GM21619 (cell line): ENCODE results near the gene ORMDL3.
"Not testable (repeated sequence)": the region's sequence is repeated elsewhere in the genome, so short reads cannot be mapped to it uniquely, and the experiment has no call there.

ENCODE experiments used
- ATAC-seq: cut with Tn5 transposase; IDR thresholded peaks from one replicate; pipeline ENCODE4 v1.9.1; 2021; ENCODE audit not compliant: unreplicated experiment

ORMDL3 gene

DNA sequence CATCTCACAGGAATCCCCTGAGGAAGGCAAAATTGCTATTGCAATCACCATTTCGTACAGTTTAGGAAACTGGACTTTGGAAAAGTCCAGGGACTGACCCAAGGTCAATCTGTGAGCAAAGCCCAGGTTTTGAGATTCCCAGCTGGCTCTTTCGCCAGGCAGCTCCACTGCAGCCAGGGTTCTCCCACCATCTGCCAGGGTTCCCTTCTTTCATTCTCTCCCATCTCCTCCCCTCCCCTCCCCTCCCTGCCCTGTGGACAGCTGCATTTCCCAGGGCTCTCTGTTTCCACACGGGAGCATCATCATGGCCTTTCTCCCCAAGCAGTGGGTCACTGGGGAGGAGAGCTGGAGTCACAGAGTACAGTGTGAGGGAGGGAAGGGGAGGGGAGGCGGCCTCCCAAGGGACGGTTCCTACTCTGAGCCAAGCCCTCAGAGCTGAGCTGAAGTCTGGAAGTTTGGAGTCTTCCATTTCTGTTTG lies 23.5 kb upstream of the ORMDL3 start:
- ATAC-seq = no peak

DNA sequence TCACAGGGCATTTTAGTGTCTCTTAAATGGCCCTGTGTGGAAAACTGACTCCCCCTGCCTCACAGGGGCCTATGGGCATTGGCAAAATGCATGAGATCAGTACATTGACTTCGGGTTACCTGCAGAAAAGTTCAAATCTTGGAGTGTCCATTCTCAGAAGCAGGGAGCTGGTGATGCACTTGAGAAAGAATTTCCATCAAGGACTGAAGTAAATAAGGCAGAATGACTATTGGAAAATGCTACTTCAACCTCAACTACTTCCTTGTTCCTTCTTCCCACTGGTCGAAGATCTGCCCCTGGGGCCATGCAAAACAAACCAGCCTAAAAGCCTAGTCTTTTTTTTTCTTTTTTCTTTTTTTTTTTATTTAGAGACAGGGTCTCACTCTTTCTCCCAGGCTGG lies 21.6 kb upstream of the ORMDL3 start:
- no peak for ATAC-seq

- not testable (repeated sequence) for ATAC-seq
These were observed 21.1 kb upstream of the ORMDL3 start for GRCh38 chr17:39948489-39948828.

DNA sequence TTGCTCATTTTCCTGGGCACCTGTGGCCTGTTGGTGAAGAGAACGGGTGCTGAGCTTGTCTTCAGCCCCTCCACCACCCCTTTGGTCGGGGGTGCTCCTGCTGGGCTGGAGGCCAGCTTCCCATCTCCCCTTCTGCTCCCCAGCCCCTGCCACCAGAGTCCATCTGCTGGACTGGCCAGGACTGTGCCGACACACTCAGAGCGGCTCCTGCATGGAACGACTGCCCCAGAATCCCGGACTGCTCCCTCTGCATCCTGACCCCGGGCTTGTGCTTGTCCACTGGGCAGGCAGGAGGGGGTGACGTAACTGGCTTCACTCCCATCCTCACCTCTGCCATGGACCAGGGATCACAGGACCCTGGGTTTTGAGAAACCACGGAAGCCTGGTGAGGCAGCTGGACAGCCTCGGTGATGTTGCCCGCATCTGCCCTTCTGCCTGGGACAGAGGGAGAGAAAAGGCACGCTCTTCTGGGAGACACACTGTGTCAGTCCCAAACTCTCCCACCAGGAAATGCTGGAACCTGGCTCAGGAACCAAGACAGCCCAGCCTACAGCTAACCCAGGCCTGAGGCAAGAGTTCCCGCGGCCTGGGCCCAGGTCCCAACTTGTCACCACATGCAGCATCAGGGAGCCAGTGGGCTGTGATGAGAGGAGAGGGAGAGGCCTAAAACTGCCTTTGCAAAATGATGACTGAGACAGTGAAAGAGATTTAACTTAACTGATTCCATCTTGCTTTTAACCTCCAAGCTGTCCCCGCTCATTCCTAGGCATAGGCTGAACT lies 19.3 kb upstream of the ORMDL3 start:
- no peak for ATAC-seq

GRCh38 chr17:39944393-39944711 lies 17.0 kb upstream of the ORMDL3 start:
- ATAC-seq = no peak

- no peak for ATAC-seq
These were observed 16.4 kb upstream of the ORMDL3 start for GRCh38 chr17:39943702-39944392.

DNA sequence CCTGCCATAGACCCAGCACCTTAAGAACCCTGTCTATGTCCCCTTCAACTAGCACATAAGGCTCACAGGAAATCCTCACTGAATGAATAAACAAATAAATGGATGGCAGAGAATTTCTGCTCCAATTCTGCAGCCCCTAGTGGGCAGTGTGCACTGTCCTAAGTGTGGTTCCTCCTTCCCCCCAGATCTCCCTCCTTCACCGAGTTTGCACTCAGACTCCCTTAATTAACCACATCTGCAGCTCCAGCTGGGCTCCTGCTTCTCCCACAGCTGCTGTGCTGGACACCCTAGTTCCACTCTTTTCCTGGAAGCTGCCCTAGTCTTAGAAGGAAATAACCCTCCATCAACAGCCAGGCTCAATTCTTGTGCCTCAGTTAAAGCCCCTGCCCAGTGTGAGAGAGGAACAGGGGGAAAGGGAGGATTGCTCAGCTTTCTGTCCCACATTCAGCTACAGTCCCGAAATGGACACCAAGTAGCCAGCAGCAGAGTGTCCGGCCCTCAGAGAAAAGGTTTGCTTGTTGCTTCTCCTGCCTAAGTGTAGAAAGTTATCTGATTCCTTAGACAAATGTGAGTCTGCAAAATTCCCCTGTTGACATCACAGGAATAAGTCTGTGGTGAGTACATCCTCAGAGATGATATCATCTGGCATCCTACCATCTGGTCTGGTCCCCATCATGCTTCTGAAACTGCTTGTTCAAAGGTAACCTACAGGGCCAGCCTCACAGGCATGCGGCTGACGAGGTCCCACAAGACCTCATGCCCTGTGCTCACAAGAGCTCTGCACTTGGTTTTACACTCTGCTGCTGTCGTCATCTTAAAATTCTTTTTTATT lies 12.4 kb upstream of the ORMDL3 start:
- ATAC-seq = no peak

GRCh38 chr17:39939106-39939505 lies 11.7 kb upstream of the ORMDL3 start:
- ATAC-seq = no peak

- ATAC-seq = no peak
These were observed 10.9 kb upstream of the ORMDL3 start for GRCh38 chr17:39938140-39938869.

- no peak for ATAC-seq
These were observed 10.0 kb upstream of the ORMDL3 start for GRCh38 chr17:39937447-39937846.

GRCh38 chr17:39935909-39936308 lies 8.5 kb upstream of the ORMDL3 start:
- ATAC-seq = no peak

DNA sequence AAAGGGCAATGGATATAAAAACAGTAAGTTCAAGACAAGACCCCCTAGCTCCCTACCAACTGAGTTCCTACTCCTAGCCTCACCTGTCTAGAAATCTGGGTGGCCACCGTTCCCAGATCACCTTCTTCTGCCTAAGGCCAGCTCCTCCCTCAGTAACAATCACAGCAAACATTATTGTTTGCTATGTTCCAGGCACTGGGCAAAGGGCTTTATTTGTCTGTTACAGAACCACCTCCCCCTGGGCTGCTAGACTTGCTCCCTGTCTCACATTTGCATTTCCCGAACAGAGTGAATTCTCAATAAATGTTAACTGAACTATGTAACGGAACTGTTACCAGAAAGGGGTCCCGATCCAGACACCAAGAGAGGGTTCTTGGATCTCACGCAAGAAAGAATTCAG lies 6.9 kb upstream of the ORMDL3 start:
- ATAC-seq = no peak

GRCh38 chr17:39933912-39934311 lies 6.5 kb upstream of the ORMDL3 start:
- ATAC-seq = no peak

DNA sequence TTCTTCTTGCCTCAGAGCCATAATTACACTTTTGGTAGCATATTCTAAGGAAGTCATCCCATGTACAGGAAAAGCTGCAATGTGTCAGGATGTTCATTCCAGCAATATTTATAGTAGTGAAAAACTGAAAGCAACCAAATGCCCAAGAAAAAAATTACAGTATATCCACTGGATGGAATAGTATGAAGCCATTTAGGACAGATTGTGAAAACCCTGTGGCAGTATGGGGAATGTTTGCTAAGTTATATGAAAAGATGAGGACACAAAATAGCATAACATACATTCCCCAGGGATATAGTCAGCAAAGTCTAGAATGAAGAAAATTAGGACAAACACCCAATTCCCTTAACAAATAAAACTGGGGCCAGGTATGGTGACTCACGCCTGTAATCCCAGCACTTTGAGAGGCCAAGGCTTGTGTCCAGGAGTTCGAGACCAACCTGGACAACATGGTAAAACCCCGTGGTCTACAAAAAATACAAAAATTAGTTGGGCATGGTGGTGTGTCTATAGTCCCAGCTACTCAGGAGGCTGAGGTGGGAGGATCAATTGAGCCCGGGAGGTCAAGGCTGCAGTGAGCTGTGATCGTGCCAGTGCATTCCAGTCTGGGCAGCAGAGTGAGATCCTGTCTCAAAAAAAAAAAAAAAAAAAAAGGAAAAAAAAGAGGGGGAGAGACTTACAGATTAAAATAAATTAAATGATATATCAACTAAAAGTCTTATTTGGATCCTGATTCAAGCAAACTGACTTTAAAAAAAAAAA lies 2.4 kb upstream of the ORMDL3 start:
- ATAC-seq = no peak

GRCh38 chr17:39928858-39929645 lies 1.7 kb upstream of the ORMDL3 start:
- ATAC-seq = no peak

GRCh38 chr17:39927929-39928857 lies 792 bp upstream of the ORMDL3 start:
- ATAC-seq = peak; percentile 11

- no peak for ATAC-seq
These were observed 757 bp downstream of the ORMDL3 start for GRCh38 chr17:39926588-39927100.

DNA sequence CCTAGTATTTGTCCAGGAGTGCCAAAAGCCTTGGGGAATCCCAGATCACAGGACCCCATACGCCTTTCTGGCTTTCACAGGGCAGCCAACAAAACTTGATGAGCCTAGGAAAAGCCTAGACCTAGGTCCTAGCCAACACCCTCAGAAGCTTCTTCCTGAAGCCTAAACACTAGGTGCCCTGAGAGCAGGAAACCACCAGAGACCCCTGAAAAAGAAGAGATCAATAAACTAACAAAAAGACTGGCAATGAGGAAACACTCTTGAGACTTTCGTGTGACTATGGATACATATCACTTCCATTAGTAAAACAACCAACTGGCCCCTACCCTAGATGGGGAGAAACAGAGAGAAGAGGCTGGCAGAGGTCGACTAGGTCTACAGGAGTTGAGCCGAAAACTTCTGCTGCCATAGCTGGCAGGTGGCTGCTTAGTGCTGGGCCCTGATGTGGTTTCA lies 1.2 kb downstream of the ORMDL3 start:
- no peak for ATAC-seq
